Stimulated activated CD8-positive, alpha-beta memory T cell treated with anti-CD3 and anti-CD28 coated beads, Interleukin-4, amount 100 ng/mL, for 4 hours (primary cell): Measurements from ENCODE around the gene ARRB2.
A peak's percentile ranks its signal among the peaks of the same experiment; 100 is the strongest.

Source experiments
- DNase-seq, 2 donors: peaks; one replicate each; pipeline ENCODE4 v3.0.0-alpha.2; 2020; ENCODE audit warnings: low read depth in 2 of 2, low spot score in 1 of 2

The ARRB2 gene

GRCh38 chr17:4724650-4725049 is 14.2 kb downstream of the ARRB2 start:
- DNase-seq: no peak

- no peak for DNase-seq
These were observed 15.3 kb downstream of the ARRB2 start for GRCh38 chr17:4725646-4726310.

GRCh38 chr17:4728124-4728523 is 17.7 kb downstream of the ARRB2 start:
- no peak for DNase-seq

GRCh38 chr17:4733073-4733531 is 22.7 kb downstream of the ARRB2 start:
- DNase-seq: no peak

GRCh38 chr17:4734857-4735475 is 24.5 kb downstream of the ARRB2 start:
- no peak for DNase-seq

- no peak for DNase-seq
These were observed 25.6 kb downstream of the ARRB2 start for GRCh38 chr17:4735876-4736651.

- no peak for DNase-seq
These were observed 28.0 kb downstream of the ARRB2 start for GRCh38 chr17:4738136-4739121.

GRCh38 chr17:4739122-4740024 is 28.9 kb downstream of the ARRB2 start, which contains the start of the genes CXCL16 and ZMYND15:
Gene CXCL16, minus strand, starts transcription at chr17:4739928. Its CDS starts 589 bp downstream, at chr17:4739339.
Gene ZMYND15, plus strand, starts transcription at chr17:4739833. Its CDS starts 716 bp downstream, at chr17:4740549.
- peak in 1 of 2 donors; percentile 19 for DNase-seq

- DNase-seq: no peak
These were observed 29.6 kb downstream of the ARRB2 start for GRCh38 chr17:4740025-4740351.

- DNase-seq: no peak
These were observed 30.2 kb downstream of the ARRB2 start for GRCh38 chr17:4740584-4740983.

GRCh38 chr17:4741544-4741943 is 31.1 kb downstream of the ARRB2 start:
- no peak for DNase-seq

GRCh38 chr17:4742133-4742532 is 31.7 kb downstream of the ARRB2 start:
- no peak for DNase-seq

GRCh38 chr17:4742629-4743028 is 32.2 kb downstream of the ARRB2 start:
- DNase-seq: no peak

- no peak for DNase-seq
These were observed 32.8 kb downstream of the ARRB2 start for GRCh38 chr17:4743216-4743615.

GRCh38 chr17:4743898-4744297 is 33.5 kb downstream of the ARRB2 start:
- no peak for DNase-seq

GRCh38 chr17:4744999-4745969 is 34.9 kb downstream of the ARRB2 start:
- no peak for DNase-seq

- DNase-seq: no peak
These were observed 37.4 kb downstream of the ARRB2 start for GRCh38 chr17:4747847-4748246.

GRCh38 chr17:4748686-4749085 is 38.3 kb downstream of the ARRB2 start:
- DNase-seq: no peak

- DNase-seq: no peak
These were observed 40.2 kb downstream of the ARRB2 start for GRCh38 chr17:4750606-4751005.
